ENCODE results near the gene DENND1A. TPM values are rescaled to one million over a fixed set of nuclear protein-coding genes. Genes with fewer than 3 reads are reported as not detected.

DENND1A gene
- total RNA-seq, 1 donor from 2014 or later, result 37.3 TPM

- no peak for DNase-seq
Observed at GRCh38 chr9:123567013-123567412, 362.9 kb downstream of the DENND1A start.

GRCh38 chr9:123564652-123565051, 365.3 kb downstream of the DENND1A start:
- DNase-seq, result no peak

- no peak for DNase-seq
Observed at GRCh38 chr9:123562844-123563346, 367.0 kb downstream of the DENND1A start.

GRCh38 chr9:123561046-123561445, 368.9 kb downstream of the DENND1A start:
- DNase-seq, result no peak

GRCh38 chr9:123556464-123557435, 373.2 kb downstream of the DENND1A start:
- DNase-seq, result no peak

GRCh38 chr9:123555646-123556045, 374.3 kb downstream of the DENND1A start:
- DNase-seq, result no peak

GRCh38 chr9:123552530-123552929, 377.4 kb downstream of the DENND1A start:
- DNase-seq, result no peak

GRCh38 chr9:123551734-123552133, 378.2 kb downstream of the DENND1A start:
- DNase-seq, result no peak

GRCh38 chr9:123550797-123551196, 379.1 kb downstream of the DENND1A start:
- DNase-seq, result no peak

GRCh38 chr9:123550012-123550411, 379.9 kb downstream of the DENND1A start:
- no peak for DNase-seq

- DNase-seq, result peak; percentile 44
Observed at GRCh38 chr9:123548741-123549545, 381.0 kb downstream of the DENND1A start.

GRCh38 chr9:123544007-123544827, 385.7 kb downstream of the DENND1A start:
- no peak for DNase-seq

GRCh38 chr9:123543492-123543891, 386.4 kb downstream of the DENND1A start:
- no peak for DNase-seq

GRCh38 chr9:123542435-123543225, 387.3 kb downstream of the DENND1A start:
- no peak for DNase-seq

GRCh38 chr9:123541411-123541810, 388.5 kb downstream of the DENND1A start:
- DNase-seq, result no peak

- no peak for DNase-seq
Observed at GRCh38 chr9:123540457-123540856, 389.5 kb downstream of the DENND1A start.

GRCh38 chr9:123537809-123538208, 392.1 kb downstream of the DENND1A start:
- no peak for DNase-seq

GRCh38 chr9:123536455-123536868, 393.5 kb downstream of the DENND1A start:
- no peak for DNase-seq

- no peak for DNase-seq
Observed at GRCh38 chr9:123534336-123534735, 395.6 kb downstream of the DENND1A start.

- no peak for DNase-seq
Observed at GRCh38 chr9:123530244-123530643, 399.7 kb downstream of the DENND1A start.

GRCh38 chr9:123528501-123528900, 401.4 kb downstream of the DENND1A start:
- DNase-seq, result no peak
